H1 (cell line): ENCODE data around the gene TMEM131L. TPM values are rescaled to one million over a fixed set of nuclear protein-coding genes. Genes with fewer than 3 reads are reported as not detected.
A peak's percentile ranks its signal among the peaks of the same experiment; 100 is the strongest.

Experiments used
- CTCF ChIA-PET: fragments of 300-600 bp; sonication (Branson Sonifier 250); formaldehyde crosslinking; loops from one replicate; lab custom pipeline; 2021; ENCODE audit not compliant: partially characterized antibody; lab: Charles Lee
- POLR2A ChIA-PET: fragments of 300-600 bp; sonication (Branson Sonifier 250); formaldehyde crosslinking; loops from one replicate; lab custom pipeline; 2021; ENCODE audit warnings: inconsistent platforms; ENCODE audit not compliant: partially characterized antibody; lab: Charles Lee
- DNase-seq, 2 experiments: peaks; one replicate each; pipeline versions ENCODE4 v3.0.0 to v3.0.0-alpha.2; 2010 to 2022; ENCODE audit warnings: low spot score in 2 of 2, low read depth in 1 of 2, mixed read lengths in 1 of 2
- FAIRE-seq: peaks from 2 replicates; lab custom pipeline; 2011; peaks lifted over from hg19 to GRCh38; lab: Jason Lieb, UNC
- H2AFZ ChIP-seq: 2 replicates; pipeline ENCODE4 v1.8.1; 2012; ENCODE audit warnings: low read length, inconsistent platforms
- H2AK5ac ChIP-seq: 2 replicates; pipeline ENCODE4 v1.6.1; 2013; ENCODE audit warnings: low read depth, low read length
- H2BK120ac ChIP-seq: replicated peaks from 2 replicates; pipeline ENCODE3; 2013; ENCODE audit warnings: low read depth, low read length, inconsistent platforms
- H2BK12ac ChIP-seq: 2 replicates; pipeline ENCODE4 v1.6.1; 2013; ENCODE audit warnings: low read depth, low read length
- H2BK15ac ChIP-seq: 2 replicates; pipeline ENCODE4 v1.6.1; 2013; ENCODE audit warnings: low read length
- H2BK20ac ChIP-seq: 2 replicates; pipeline ENCODE4 v1.6.1; 2013; ENCODE audit warnings: low read length
- H2BK5ac ChIP-seq: 2 replicates; pipeline ENCODE4 v1.6.1; 2013; ENCODE audit warnings: low read depth, low read length
- H3K14ac ChIP-seq: 2 replicates; pipeline ENCODE4 v1.6.1; 2013; ENCODE audit warnings: inconsistent platforms; ENCODE audit not compliant: insufficient read length
- H3K18ac ChIP-seq: 2 replicates; pipeline ENCODE4 v1.6.1; 2013; ENCODE audit warnings: low read length; ENCODE audit errors: extremely low read depth
- H3K23ac ChIP-seq: 2 replicates; pipeline ENCODE4 v1.6.1; 2013; ENCODE audit warnings: inconsistent platforms; ENCODE audit not compliant: insufficient read length
- H3K23me2 ChIP-seq: 2 replicates; pipeline ENCODE4 v1.6.1; 2013; ENCODE audit warnings: low read depth, low read length
- H3K27ac ChIP-seq: 2 replicates; pipeline ENCODE4 v1.6.1; 2011; ENCODE audit warnings: low read depth, low read length, inconsistent platforms
- H3K27me3 ChIP-seq, 4 experiments: replicated peaks in 1 of 4; 1 replicate in 1 of 4; 2 replicates in 3 of 4; pipeline versions ENCODE4 v1.6.1 to v1.8.1; 2011 to 2013; ENCODE audit warnings: low read length in 3 of 4, mild to moderate bottlenecking in 3 of 4, inconsistent platforms in 2 of 4, mixed read lengths in 2 of 4, moderate library complexity in 1 of 4; ENCODE audit not compliant: control insufficient read depth in 3 of 4, insufficient read depth in 3 of 4; ENCODE audit errors: extremely low read depth in 1 of 4
- H3K36me3 ChIP-seq, 4 experiments: 2 replicates each; pipeline versions ENCODE4 v1.6.1 to v1.8.1; 2011 to 2013; ENCODE audit warnings: mild to moderate bottlenecking in 4 of 4, low read length in 3 of 4, moderate library complexity in 2 of 4, control low read depth in 1 of 4, inconsistent platforms in 1 of 4; ENCODE audit not compliant: insufficient read depth in 4 of 4, control insufficient read depth in 2 of 4
- H3K4ac ChIP-seq: replicated peaks from 2 replicates; pipeline ENCODE3; 2013; ENCODE audit warnings: low read length, low read depth, mixed read lengths, inconsistent platforms; ENCODE audit not compliant: insufficient read length
- H3K4me1 ChIP-seq, 4 experiments: replicated peaks in 1 of 4; 1 replicate in 1 of 4; 2 replicates in 3 of 4; pipeline versions ENCODE4 v1.6.1 to v1.8.1; 2011 to 2013; ENCODE audit warnings: low read length in 3 of 4, inconsistent platforms in 2 of 4, mixed read lengths in 1 of 4; ENCODE audit not compliant: insufficient read depth in 4 of 4, control insufficient read depth in 3 of 4
- H3K4me2 ChIP-seq, 2 experiments: 2 replicates each; pipeline versions ENCODE4 v1.6.1 to v1.8.1; 2011 to 2013; ENCODE audit warnings: low read depth in 2 of 2, low read length in 2 of 2, control low read depth in 1 of 2, inconsistent platforms in 1 of 2, mild to moderate bottlenecking in 1 of 2; ENCODE audit not compliant: insufficient read depth in 1 of 2
- H3K4me3 ChIP-seq, 4 experiments: fragments of 200-600, 300-600 bp in 1 of 4; sonication (generic), shearing (Covaris generic), sonication (Bioruptor Twin) in 1 of 4; 2 replicates each; pipeline versions ENCODE4 v1.5.1 to v1.8.1; 2011 to 2016; ENCODE audit warnings: low read length in 4 of 4, low read depth in 3 of 4, control low read depth in 2 of 4, inconsistent platforms in 2 of 4, mild to moderate bottlenecking in 2 of 4, mixed read lengths in 1 of 4, moderate library complexity in 1 of 4; ENCODE audit not compliant: insufficient read depth in 2 of 4; ENCODE audit errors: extremely low read depth in 1 of 4
- H3K56ac ChIP-seq: replicated peaks from 2 replicates; pipeline ENCODE3; 2013; ENCODE audit warnings: low read depth, mild to moderate bottlenecking, mixed read lengths, low read length, inconsistent platforms; ENCODE audit not compliant: insufficient read length
- H3K79me1 ChIP-seq: 2 replicates; pipeline ENCODE4 v1.6.1; 2013; ENCODE audit warnings: low read depth, low read length, control low read depth
- H3K79me2 ChIP-seq, 2 experiments: 2 replicates each; pipeline versions ENCODE4 v1.6.1 to v1.8.1; 2012 to 2013; ENCODE audit warnings: low read length in 2 of 2, mild to moderate bottlenecking in 2 of 2, inconsistent platforms in 1 of 2; ENCODE audit not compliant: insufficient read depth in 2 of 2, control insufficient read depth in 1 of 2
- H3K9ac ChIP-seq, 4 experiments: replicated peaks in 1 of 4; 1 replicate in 1 of 4; 2 replicates in 3 of 4; pipeline versions ENCODE4 v1.6.1 to v1.8.1; 2011 to 2013; ENCODE audit warnings: low read depth in 3 of 4, low read length in 3 of 4, control low read depth in 2 of 4, mild to moderate bottlenecking in 2 of 4, moderate library complexity in 2 of 4, inconsistent platforms in 1 of 4; ENCODE audit errors: extremely low read depth in 1 of 4
- H3K9me3 ChIP-seq, 2 experiments: 2 replicates each; pipeline versions ENCODE4 v1.6.1 to v1.8.1; 2012 to 2013; ENCODE audit warnings: mild to moderate bottlenecking in 2 of 2, moderate library complexity in 2 of 2, control low read depth in 1 of 2, inconsistent platforms in 1 of 2, low read depth in 1 of 2, low read length in 1 of 2, mixed read lengths in 1 of 2; ENCODE audit not compliant: insufficient read depth in 2 of 2
- H4K20me1 ChIP-seq, 2 experiments: replicated peaks in 1 of 2; 2 replicates each; pipeline versions ENCODE3 to v1.8.1; 2011 to 2013; ENCODE audit warnings: inconsistent platforms in 2 of 2, low read length in 2 of 2, mild to moderate bottlenecking in 1 of 2; ENCODE audit not compliant: insufficient read depth in 2 of 2, control insufficient read depth in 1 of 2
- H4K5ac ChIP-seq: 2 replicates; pipeline ENCODE4 v1.6.1; 2013; ENCODE audit warnings: low read length, low read depth, mixed read lengths, inconsistent platforms; ENCODE audit not compliant: insufficient read length
- H4K8ac ChIP-seq: 2 replicates; pipeline ENCODE4 v1.8.0; 2013; ENCODE audit warnings: mild to moderate bottlenecking, moderate library complexity, low read length, inconsistent platforms; ENCODE audit not compliant: insufficient read depth; ENCODE audit errors: extremely low read depth
- H4K91ac ChIP-seq: replicated peaks from 2 replicates; pipeline ENCODE3; 2013; ENCODE audit warnings: low read length, mixed read lengths, inconsistent platforms; ENCODE audit not compliant: insufficient read length
- KDM5A ChIP-seq: fragments of 200-600 bp; IDR thresholded peaks from 2 replicates; pipeline ENCODE4 v1.7.1; 2012; ENCODE audit warnings: mild to moderate bottlenecking, low read length, inconsistent platforms, mixed read lengths
- RAD21 ChIP-seq, 2 experiments: IDR thresholded peaks in 1 of 2; conservative IDR thresholded peaks in 1 of 2; 2 replicates each; pipeline ENCODE4 v1.6.1; 2011; ENCODE audit warnings: low read depth in 2 of 2, low read length in 2 of 2, improper control_type of control experiment in 1 of 2, inconsistent platforms in 1 of 2, mild to moderate bottlenecking in 1 of 2, moderate library complexity in 1 of 2
- WGBS, 2 experiments: shearing (Covaris generic) in 1 of 2; methylation state at CpG; one replicate each; pipeline versions ENCODE4 v1.1.6 to v1.1.7; 2013 to 2015; ENCODE audit warnings: low lambda C conversion rate in 2 of 2, mixed read lengths in 2 of 2, inconsistent platforms in 1 of 2, low coverage in 1 of 2, missing lambda C conversion rate in 1 of 2; ENCODE audit not compliant: insufficient replicate concordance in 2 of 2, insufficient coverage in 1 of 2, insufficient read length in 1 of 2; ENCODE audit errors: extremely low coverage in 1 of 2, missing lambda C conversion rate in 1 of 2; 5-methylcytosine and 5-hydroxymethylcytosine counted together
- polyA plus RNA-seq, 7 experiments: library from polyadenylated mRNA; depleted of rRNA in 3 of 7; stranded (reverse) in 5 of 7; unstranded in 2 of 7; fragments of >200 nt in 5 of 7; fragments of 200-250 nt in 2 of 7; gene quantifications; 1 replicate in 5 of 7; 2 replicates in 1 of 7; 4 replicates in 1 of 7; pipeline versions ENCODE4 v1.2.1 to v1.2.3, GENCODE V29; 2011 to 2013; ENCODE audit warnings: missing spikeins in 2 of 7, mixed read lengths in 2 of 7
- total RNA-seq: library from RNA; stranded (reverse); fragmentation: NEBNext Ultra II Directional; extraction: Animal tissue kit (Norgen Biotek cat#: 25700); gene quantifications from 2 replicates; pipeline ENCODE4 v1.2.1, GENCODE V29; 2021
- TF ChIP-seq, protein P1 (sequence below), 3 experiments: IDR thresholded peaks; 1 replicate in 2 of 3; 2 replicates in 1 of 3; pipeline versions ENCODE4 v1.5.1 to v1.6.1; 2011; ENCODE audit warnings: low read length in 3 of 3, mild to moderate bottlenecking in 3 of 3, inconsistent platforms in 2 of 3, low read depth in 1 of 3, moderate library complexity in 1 of 3; ENCODE audit not compliant: insufficient read depth in 1 of 3; ENCODE audit errors: control extremely low read depth in 1 of 3

Gene TMEM131L
- total and polyA plus RNA-seq, 2 of the 8 experiments (the other 6 are each of a cell fraction or from before 2014, with no cell fraction given), result 14.3 to 26.1 TPM

DNA sequence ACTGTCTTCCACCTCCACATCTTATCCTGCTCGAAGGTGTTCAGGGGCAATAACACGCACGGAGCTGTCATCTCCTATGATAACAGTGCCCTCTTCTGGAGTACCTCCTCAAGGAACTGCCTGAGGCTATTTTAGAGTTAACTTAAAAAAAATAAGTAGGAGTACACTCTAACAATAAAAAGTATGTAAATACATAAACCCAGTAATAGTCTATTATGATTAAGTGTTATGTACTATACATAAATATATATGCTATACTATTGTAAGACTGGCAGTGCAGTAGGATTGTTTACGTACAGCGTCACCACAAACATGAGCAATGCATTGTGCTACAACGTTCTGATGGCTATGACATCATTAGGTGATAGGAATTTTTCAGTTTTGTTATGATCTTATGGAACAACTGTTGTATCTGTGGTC is 183.4 kb downstream of the TMEM131L start:
- Histone ChIP-seq H3K36me3 (no peaks in the 10 kb centered on the region), H2BK120ac (no peak overlapping the region), H3K4ac (no peak overlapping the region), H3K9me3 (peaks cover 0 to 3% of the 10 kb centered on the region in 2 experiments; a peak in 1 of 4 replicates), H2AK5ac (no peak overlapping the region), H2BK12ac (no peak overlapping the region), H2AFZ (no peak overlapping the region), H3K4me1 (peaks cover 0 to 10% (median 1%) of the 10 kb centered on the region in 4 experiments; a peak in 2 of 7 replicates), H3K9ac (no peak overlapping the region), H4K20me1 (no peaks in the 10 kb centered on the region), H3K18ac (no peak overlapping the region), H3K4me2 (no peak overlapping the region), H2BK5ac (no peak overlapping the region), H4K91ac (no peak overlapping the region), H3K14ac (no peak overlapping the region), H3K79me1 (no peaks in the 10 kb centered on the region), H3K23me2 (no peaks in the 10 kb centered on the region), H3K23ac (no peak overlapping the region), H2BK15ac (no peak overlapping the region), H2BK20ac (no peak overlapping the region), H3K27me3 (no peaks in the 10 kb centered on the region), H3K79me2 (no peaks in the 10 kb centered on the region), H3K4me3 (no peak overlapping the region), H4K8ac (no peak overlapping the region), H3K27ac (no peak overlapping the region), H4K5ac (no peak overlapping the region), H3K56ac (no peak overlapping the region)
- TF ChIP-seq RAD21 (IDR thresholded peaks at IDR 0.05 in 1 of 2, conservative IDR thresholded peaks at IDR 0.05 in 1 of 2; ENCODE audit: low read depth in 2 of 2, low read length in 2 of 2) (peak; percentile 73 to 78), KDM5A (no peak)
- TF ChIP-seq, protein P1, sequence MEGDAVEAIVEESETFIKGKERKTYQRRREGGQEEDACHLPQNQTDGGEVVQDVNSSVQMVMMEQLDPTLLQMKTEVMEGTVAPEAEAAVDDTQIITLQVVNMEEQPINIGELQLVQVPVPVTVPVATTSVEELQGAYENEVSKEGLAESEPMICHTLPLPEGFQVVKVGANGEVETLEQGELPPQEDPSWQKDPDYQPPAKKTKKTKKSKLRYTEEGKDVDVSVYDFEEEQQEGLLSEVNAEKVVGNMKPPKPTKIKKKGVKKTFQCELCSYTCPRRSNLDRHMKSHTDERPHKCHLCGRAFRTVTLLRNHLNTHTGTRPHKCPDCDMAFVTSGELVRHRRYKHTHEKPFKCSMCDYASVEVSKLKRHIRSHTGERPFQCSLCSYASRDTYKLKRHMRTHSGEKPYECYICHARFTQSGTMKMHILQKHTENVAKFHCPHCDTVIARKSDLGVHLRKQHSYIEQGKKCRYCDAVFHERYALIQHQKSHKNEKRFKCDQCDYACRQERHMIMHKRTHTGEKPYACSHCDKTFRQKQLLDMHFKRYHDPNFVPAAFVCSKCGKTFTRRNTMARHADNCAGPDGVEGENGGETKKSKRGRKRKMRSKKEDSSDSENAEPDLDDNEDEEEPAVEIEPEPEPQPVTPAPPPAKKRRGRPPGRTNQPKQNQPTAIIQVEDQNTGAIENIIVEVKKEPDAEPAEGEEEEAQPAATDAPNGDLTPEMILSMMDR (IDR thresholded peaks at IDR 0.05; ENCODE audit: control extremely low read depth in 1 of 3, insufficient read depth in 1 of 3, low read depth in 1 of 3, low read length in 3 of 3), result peak; percentile 30 to 62 (median 57)
- DNase-seq, result no peak
- ChIA-PET CTCF (interaction anchor here (0.6 to 9.6 kb wide), 38 partner anchors 8 to 507 kb away, joined by 3 to 142 read pairs (median 4); partner anchors contain the start of gene TLR2), POLR2A (interaction anchor here (1.0 kb wide), 1 partner anchor 112 kb away, joined by 4 read pairs; no protein-coding TSS in a partner anchor)
- WGBS, 2 experiments, result 72% methylated on average over 6 of the region's 6 CpGs; no CpG with 5 or more reads in 1 of the 2 experiments
- FAIRE-seq, result no peak
